ENCODE measurements around the gene ALG12. TPM values are rescaled to one million over a fixed set of nuclear protein-coding genes. Genes with fewer than 3 reads are reported as not detected.
"Not testable (repeated sequence)": the region's sequence is repeated elsewhere in the genome, so short reads cannot be mapped to it uniquely, and the experiment has no call there.

ALG12 gene
- total RNA-seq, 6 donors from 2014 or later, result 14.2 to 32.5 (median 22.3) TPM

DNA sequence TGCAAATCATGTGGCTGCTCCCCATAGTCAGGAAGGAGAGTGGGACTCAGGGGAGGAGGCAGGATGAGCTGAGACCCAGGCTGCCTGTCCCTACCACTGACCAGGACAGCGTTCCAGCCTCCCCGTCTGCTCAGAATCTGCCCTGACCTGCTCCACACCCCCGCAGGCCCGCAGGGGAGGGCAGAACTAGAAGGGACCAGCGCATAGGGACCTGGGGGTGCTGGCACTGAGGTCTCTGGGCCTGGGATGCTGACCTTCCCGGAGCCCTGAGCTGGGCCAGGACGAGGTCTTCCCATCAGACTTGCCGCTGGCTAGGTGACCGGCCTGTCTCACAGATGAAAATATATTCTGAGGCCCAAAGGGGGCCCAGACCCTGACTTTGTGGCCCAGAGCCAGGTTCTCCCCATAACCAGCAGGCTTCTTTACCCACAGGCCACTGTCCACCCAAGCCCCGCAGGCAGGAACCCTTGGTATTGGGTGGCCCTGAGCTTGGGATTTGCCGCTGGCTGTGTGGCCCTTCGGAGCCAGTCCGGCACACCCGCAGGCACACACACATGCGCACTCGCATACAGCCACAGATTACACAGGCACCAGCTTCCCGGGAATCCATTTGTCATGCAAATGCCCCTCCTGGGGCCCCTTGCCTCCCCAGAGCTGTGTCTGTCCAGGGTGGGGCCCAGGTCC lies 28.5 kb upstream of the ALG12 start:
- Histone ChIP-seq H3K9me3 (no peaks in the 10 kb centered on the region), H3K4me1 (peaks cover 11 to 44% (median 25%) of the 10 kb centered on the region in 4 donors), H3K27me3 (no peaks in the 10 kb centered on the region), H3K4me3 (peak overlapping the region in 3 of 4 donors; percentile 43 to 49 (median 46)), H3K36me3 (no peaks in the 10 kb centered on the region), H3K27ac (peak overlapping the region; percentile 80 to 99 (median 91))
- peak in 1 of 2 donors; percentile 45 for DNase-seq
- TF ChIP-seq CTCF (IDR thresholded peaks at IDR 0.05), result no peak
- TF ChIP-seq POLR2A (IDR thresholded peaks at IDR 0.05), result peak in 1 of 4 donors; percentile 49
- WGBS, 2 donors, result 72 to 90% methylated on average over 4 to 14 of the region's 17 CpGs
- ATAC-seq (ENCODE audit: low FRiP score in 2 of 2), result no peak

DNA sequence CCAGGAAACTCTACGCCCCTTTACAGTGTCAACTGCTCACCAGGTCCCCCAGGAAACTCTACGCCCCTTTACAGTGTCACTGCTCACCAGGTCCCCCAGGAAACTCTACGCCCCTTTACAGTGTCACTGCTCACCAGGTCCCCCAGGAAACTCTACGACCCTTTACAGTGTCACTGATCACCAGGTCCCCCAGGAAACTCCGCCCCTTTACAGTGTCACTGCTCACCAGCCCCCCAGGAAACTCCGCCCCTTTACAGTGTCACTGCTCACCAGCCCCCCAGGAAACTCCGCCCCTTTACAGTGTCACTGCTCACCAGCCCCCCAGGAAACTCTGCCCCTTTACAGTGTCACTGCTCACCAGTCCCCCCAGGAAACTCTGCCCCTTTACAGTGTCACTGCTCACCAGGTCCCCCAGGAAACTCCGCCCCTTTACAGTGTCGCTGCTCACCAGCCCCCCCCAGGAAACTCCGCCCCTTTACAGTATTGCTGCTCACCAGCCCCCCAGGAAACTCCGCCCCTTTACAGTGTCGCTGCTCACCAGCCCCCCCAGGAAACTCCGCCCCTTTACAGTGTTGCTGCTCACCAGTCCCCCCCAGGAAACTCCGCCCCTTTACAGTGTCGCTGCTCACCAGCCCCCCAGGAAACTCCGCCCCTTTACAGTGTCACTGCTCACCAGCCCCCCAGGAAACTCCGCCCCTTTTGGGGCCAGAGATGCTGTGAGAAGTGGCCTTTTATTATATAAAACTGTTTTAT lies 27.0 kb upstream of the ALG12 start:
- peak overlapping the region in 3 of 4 donors; percentile 1 to 79 (median 18) for H3K27ac ChIP-seq
- H3K36me3 ChIP-seq; DNase-seq; H3K4me3 ChIP-seq; H3K27me3 ChIP-seq; H3K9me3 ChIP-seq; ATAC-seq (ENCODE audit: low FRiP score in 2 of 2): not testable (repeated sequence)
- peaks cover 6 to 32% (median 15%) of the 10 kb centered on the region in 4 donors for H3K4me1 ChIP-seq
- 75 to 87% methylated on average over 5 to 17 of the region's 17 CpGs for WGBS, 2 donors

DNA sequence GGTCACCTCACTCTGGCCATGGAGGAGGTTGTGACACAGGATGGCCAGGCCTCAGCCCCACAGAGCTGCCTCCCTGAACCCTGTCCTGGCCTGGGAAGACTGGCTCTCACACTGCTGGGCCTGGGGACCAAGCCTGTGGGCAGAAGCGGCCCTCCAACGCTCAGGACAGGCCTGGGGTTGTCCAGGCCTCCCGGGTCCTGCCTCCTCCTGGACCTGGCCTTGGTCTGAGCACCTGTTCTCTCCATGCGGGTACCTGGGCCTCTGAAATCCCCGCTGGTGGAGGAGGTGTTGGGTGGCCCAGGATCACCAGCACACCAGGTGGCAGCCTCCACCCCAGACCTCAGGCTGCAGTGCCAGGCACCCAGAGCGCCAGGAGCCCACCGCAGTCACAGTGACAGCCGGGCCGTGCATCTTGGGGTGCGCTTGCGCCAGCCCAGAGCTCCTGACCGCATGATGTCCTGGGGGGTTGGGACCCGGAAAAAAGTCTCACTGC lies 26.2 kb upstream of the ALG12 start:
- H3K9me3 ChIP-seq, result no peaks in the 10 kb centered on the region
- peaks cover 6 to 30% (median 8%) of the 10 kb centered on the region in 4 donors for H3K4me1 ChIP-seq
- no peak for DNase-seq
- WGBS, 2 donors, result 91 to 96% methylated on average over 5 to 6 of the region's 13 CpGs
- no peak overlapping the region for H3K4me3 ChIP-seq
- no peak for TF ChIP-seq EP300 (IDR thresholded peaks at IDR 0.05)
- TF ChIP-seq POLR2A (IDR thresholded peaks at IDR 0.05), result peak in 1 of 4 donors; percentile 14
- H3K27me3 ChIP-seq, result no peaks in the 10 kb centered on the region
- peak overlapping the region in 3 of 4 donors; percentile 28 to 79 (median 54) for H3K27ac ChIP-seq
- H3K36me3 ChIP-seq, result no peaks in the 10 kb centered on the region
- no peak for ATAC-seq (ENCODE audit: low FRiP score in 2 of 2)

DNA sequence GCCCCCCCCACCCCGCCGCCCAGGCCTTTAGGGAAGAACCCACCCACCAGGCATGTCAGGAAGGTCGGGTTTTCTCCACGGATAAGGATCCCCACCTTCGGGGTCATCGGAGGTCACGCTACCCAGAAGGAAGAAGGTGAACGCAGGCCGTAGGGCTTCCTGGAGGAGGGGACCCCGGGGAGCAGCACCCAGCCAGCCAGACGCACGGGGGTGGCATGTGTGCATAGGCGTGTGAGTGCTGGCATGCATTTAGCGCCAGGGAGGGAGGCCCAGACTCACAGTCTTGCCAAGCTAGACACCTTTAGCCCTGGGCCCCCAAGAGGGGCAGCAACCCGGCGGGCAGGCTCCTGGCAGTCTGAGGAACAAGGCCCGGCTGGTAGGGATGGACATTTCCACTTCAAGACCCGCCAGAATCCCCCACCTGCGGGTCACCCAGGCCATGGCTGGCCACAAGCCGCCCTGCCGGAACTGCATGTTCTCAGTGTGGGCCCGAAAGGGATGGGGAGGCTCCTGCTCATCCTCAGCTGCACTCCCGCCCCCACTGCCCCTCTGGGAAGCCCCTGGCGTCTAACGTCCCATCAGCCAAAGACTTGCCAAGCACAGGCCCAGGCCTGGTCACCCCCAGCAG lies 25.6 kb upstream of the ALG12 start:
- Histone ChIP-seq H3K36me3 (no peaks in the 10 kb centered on the region), H3K4me1 (peaks cover 5 to 35% (median 8%) of the 10 kb centered on the region in 4 donors), H3K9me3 (no peaks in the 10 kb centered on the region), H3K27ac (peak overlapping the region in 3 of 4 donors; percentile 28 to 79 (median 54)), H3K27me3 (no peaks in the 10 kb centered on the region), H3K4me3 (no peak overlapping the region)
- DNase-seq, result peak in 1 of 2 donors; percentile 74
- WGBS, 2 donors, result 71 to 80% methylated on average over 12 to 25 of the region's 25 CpGs
- no peak for TF ChIP-seq POLR2AphosphoS5 (IDR thresholded peaks at IDR 0.05)
- TF ChIP-seq CTCF (IDR thresholded peaks at IDR 0.05), result no peak
- ATAC-seq (ENCODE audit: low FRiP score in 2 of 2), result no peak

DNA sequence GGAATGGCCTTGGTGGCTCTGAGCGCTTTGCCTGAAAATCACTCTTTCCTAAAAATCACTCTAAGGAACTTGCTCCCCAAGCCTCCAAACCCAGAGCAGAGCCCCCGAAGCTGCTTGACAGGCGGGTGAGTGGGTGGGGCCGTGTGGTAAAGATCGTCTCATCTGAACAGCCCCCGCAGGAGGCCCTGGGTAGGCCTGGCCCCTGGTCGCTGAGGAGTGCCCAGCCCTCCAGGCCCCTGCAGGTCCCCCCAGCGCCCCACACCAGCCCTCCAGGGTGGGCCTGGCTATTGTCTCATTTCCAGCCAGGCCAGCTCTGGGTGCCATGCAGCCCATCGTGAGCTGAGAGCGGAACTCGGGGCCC lies 25.1 kb upstream of the ALG12 start:
- H3K27ac ChIP-seq, result peak overlapping the region in 1 of 4 donors; percentile 79
- peaks cover 8 to 40% (median 10%) of the 10 kb centered on the region in 4 donors for H3K4me1 ChIP-seq
- H3K9me3 ChIP-seq, result no peaks in the 10 kb centered on the region
- H3K36me3 ChIP-seq, result no peaks in the 10 kb centered on the region
- no peak overlapping the region for H3K4me3 ChIP-seq
- DNase-seq, result peak in 1 of 2 donors; percentile 71
- no peaks in the 10 kb centered on the region for H3K27me3 ChIP-seq
- TF ChIP-seq POLR2A (IDR thresholded peaks at IDR 0.05) (no peak), CTCF (IDR thresholded peaks at IDR 0.05) (no peak), POLR2AphosphoS5 (IDR thresholded peaks at IDR 0.05) (no peak), EP300 (IDR thresholded peaks at IDR 0.05) (no peak)
- no peak for ATAC-seq (ENCODE audit: low FRiP score in 2 of 2)
- 79 to 89% methylated on average over 5 to 8 of the region's 11 CpGs for WGBS, 2 donors
